SK-N-MC (cell line): Measurements from ENCODE around the gene POLD4.

Experiments
- DNase-seq: peaks from one replicate; pipeline ENCODE4 v3.0.0-alpha.2; 2011; ENCODE audit warnings: low read depth, low spot score
- H3K27ac ChIP-seq: fragments of 200-600 bp; sonication (generic); 2 replicates; pipeline ENCODE4 v1.5.1; 2016; ENCODE audit warnings: mixed run types
- H3K36me3 ChIP-seq: fragments of 200-600 bp; sonication (generic); 2 replicates; pipeline ENCODE4 v1.6.1; 2017; ENCODE audit warnings: antibody characterized with exemption, low read length, mixed read lengths; ENCODE audit not compliant: insufficient read depth
- H3K4me3 ChIP-seq: fragments of 200-600 bp; sonication (generic); 2 replicates; pipeline ENCODE4 v1.5.1; 2016
- H3K9ac ChIP-seq: fragments of 200-600 bp; sonication (generic); 2 replicates; pipeline ENCODE4 v1.8.0; 2017; ENCODE audit warnings: mixed run types, mixed read lengths; ENCODE audit not compliant: insufficient read length
- H3K9me3 ChIP-seq: fragments of 200-600 bp; sonication (generic); 2 replicates; pipeline ENCODE4 v1.6.1; 2017; ENCODE audit warnings: low read depth, mild to moderate bottlenecking, antibody characterized with exemption, low read length, moderate library complexity, mixed read lengths
- EZH2 ChIP-seq: fragments of 200-600 bp; sonication (generic); IDR thresholded peaks from one replicate; pipeline ENCODE4 v1.6.1; 2017; ENCODE audit warnings: antibody characterized with exemption
- FOXP2 ChIP-seq: optimal IDR thresholded peaks from 2 replicates; pipeline ENCODE3; 2011; ENCODE audit warnings: mild to moderate bottlenecking, moderate library complexity; ENCODE audit not compliant: insufficient read depth; ENCODE audit errors: extremely low read length, control extremely low read depth
- POLR2AphosphoS5 ChIP-seq: IDR thresholded peaks from 2 replicates; pipeline ENCODE4 v1.6.1; 2012; ENCODE audit warnings: mild to moderate bottlenecking, low read depth, low read length, borderline replicate concordance

POLD4 gene

GRCh38 chr11:67311051-67311555, 42.2 kb downstream of the POLD4 start:
- no peak overlapping the region for H3K27ac ChIP-seq
- DNase-seq, result no peak
- H3K4me3 ChIP-seq, result no peak overlapping the region
- H3K9me3 ChIP-seq, result no peaks in the 10 kb centered on the region
- H3K36me3 ChIP-seq, result no peaks in the 10 kb centered on the region
- no peak overlapping the region for H3K9ac ChIP-seq
- TF ChIP-seq POLR2AphosphoS5 (no peak), FOXP2 (no peak), EZH2 (no peak)

- H3K4me3 ChIP-seq, result no peak overlapping the region
- no peak for TF ChIP-seq FOXP2
- TF ChIP-seq POLR2AphosphoS5, result no peak
- no peak for TF ChIP-seq EZH2
- no peak overlapping the region for H3K9ac ChIP-seq
- no peaks in the 10 kb centered on the region for H3K36me3 ChIP-seq
- no peak overlapping the region for H3K27ac ChIP-seq
- DNase-seq, result no peak
- H3K9me3 ChIP-seq, result no peaks in the 10 kb centered on the region
These were observed 42.9 kb downstream of the POLD4 start for GRCh38 chr11:67310246-67311050.

DNA sequence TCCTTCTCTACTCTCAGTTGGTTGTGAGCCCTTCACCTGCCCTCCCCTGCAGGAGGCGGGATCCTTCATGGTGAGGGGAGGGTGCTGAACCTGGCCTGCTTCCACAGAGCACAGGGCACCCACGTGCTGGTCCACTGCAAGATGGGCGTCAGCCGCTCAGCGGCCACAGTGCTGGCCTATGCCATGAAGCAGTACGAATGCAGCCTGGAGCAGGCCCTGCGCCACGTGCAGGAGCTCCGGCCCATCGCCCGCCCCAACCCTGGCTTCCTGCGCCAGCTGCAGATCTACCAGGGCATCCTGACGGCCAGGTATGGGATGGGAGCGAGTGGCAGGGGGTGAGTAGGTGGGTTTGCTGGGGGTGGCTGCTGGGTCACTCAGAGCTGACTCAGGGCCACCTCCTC, 43.7 kb downstream of the POLD4 start:
- Histone ChIP-seq H3K36me3 (no peaks in the 10 kb centered on the region), H3K9me3 (no peaks in the 10 kb centered on the region), H3K27ac (no peak overlapping the region), H3K9ac (no peak overlapping the region), H3K4me3 (no peak overlapping the region)
- no peak for DNase-seq
- TF ChIP-seq POLR2AphosphoS5 (no peak), EZH2 (no peak), FOXP2 (no peak)

- no peak overlapping the region for H3K4me3 ChIP-seq
- H3K36me3 ChIP-seq, result no peaks in the 10 kb centered on the region
- no peak overlapping the region for H3K9ac ChIP-seq
- DNase-seq, result no peak
- TF ChIP-seq POLR2AphosphoS5 (no peak), FOXP2 (no peak), EZH2 (no peak)
- no peak overlapping the region for H3K27ac ChIP-seq
- H3K9me3 ChIP-seq, result no peaks in the 10 kb centered on the region
These were observed 44.2 kb downstream of the POLD4 start for GRCh38 chr11:67309166-67309565.

DNA sequence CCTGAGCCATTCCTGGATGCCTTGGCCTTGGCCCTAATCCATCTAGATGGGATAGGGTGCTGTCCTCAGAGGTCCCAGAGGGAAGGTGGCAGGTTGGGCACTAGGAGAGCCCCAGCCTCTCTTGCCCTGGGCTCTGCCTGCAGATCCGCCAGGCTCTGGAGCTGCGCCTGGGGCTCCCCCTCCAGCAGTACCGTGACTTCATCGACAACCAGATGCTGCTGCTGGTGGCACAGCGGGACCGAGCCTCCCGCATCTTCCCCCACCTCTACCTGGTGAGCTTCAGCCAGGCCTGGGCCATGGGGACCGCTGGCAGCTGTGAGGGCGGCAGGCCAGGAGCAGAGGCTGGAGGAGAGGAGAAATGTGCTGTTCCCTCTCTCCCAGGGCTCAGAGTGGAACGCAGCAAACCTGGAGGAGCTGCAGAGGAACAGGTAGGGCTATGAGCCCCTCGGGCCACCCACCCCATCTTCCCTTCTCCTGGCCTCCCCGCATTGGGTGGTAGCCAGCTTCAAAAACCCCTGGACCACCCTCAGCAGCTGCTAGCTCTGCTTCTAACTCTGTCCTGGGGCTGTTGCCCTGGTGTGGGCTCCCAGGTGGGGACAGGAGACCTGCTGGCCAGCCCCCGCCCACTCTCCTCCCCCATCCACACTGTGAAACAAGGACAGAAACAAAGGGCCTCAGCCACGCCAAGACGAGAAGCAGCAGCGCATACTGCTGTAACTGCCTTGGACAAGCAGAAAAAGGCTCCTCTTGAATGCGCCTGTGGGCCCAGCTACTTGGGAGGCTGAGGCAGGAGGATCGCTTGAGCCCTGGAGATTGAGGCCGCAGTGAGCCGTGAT, 45.1 kb downstream of the POLD4 start:
- no peak for DNase-seq
- H3K27ac ChIP-seq, result no peak overlapping the region
- H3K36me3 ChIP-seq, result no peaks in the 10 kb centered on the region
- TF ChIP-seq EZH2 (no peak), POLR2AphosphoS5 (no peak), FOXP2 (no peak)
- no peak overlapping the region for H3K4me3 ChIP-seq
- no peaks in the 10 kb centered on the region for H3K9me3 ChIP-seq
- H3K9ac ChIP-seq, result no peak overlapping the region

- no peaks in the 10 kb centered on the region for H3K9me3 ChIP-seq
These were observed 45.8 kb downstream of the POLD4 start for GRCh38 chr11:67307545-67308001.

GRCh38 chr11:67306769-67307544, 46.4 kb downstream of the POLD4 start:
- H3K9ac ChIP-seq, result no peak overlapping the region
- TF ChIP-seq EZH2 (no peak), POLR2AphosphoS5 (no peak), FOXP2 (no peak)
- H3K4me3 ChIP-seq, result no peak overlapping the region
- H3K36me3 ChIP-seq, result no peaks in the 10 kb centered on the region
- DNase-seq, result no peak
- H3K27ac ChIP-seq, result no peak overlapping the region
- H3K9me3 ChIP-seq, result no peaks in the 10 kb centered on the region

More at GRCh38 chr11:67307545-67308001, 45.8 kb downstream of the POLD4 start:
- H3K4me3 ChIP-seq, result no peak overlapping the region
- no peak overlapping the region for H3K27ac ChIP-seq
- H3K36me3 ChIP-seq, result no peaks in the 10 kb centered on the region
- no peak for DNase-seq
- TF ChIP-seq FOXP2, result no peak
- no peak for TF ChIP-seq EZH2
- no peak overlapping the region for H3K9ac ChIP-seq
